NT2/D1 (cell line): ENCODE results near the gene EHF.

Source experiments
- SUZ12 ChIP-seq: IDR thresholded peaks from 2 replicates; pipeline ENCODE4 v1.6.1; 2011; ENCODE audit not compliant: insufficient read length, insufficient read depth; ENCODE audit errors: extremely low read depth
- YY1 ChIP-seq: IDR thresholded peaks from 2 replicates; pipeline ENCODE4 v1.6.1; 2011; ENCODE audit not compliant: insufficient read length, insufficient read depth
- ZNF274 ChIP-seq: IDR thresholded peaks from 2 replicates; pipeline ENCODE4 v1.6.1; 2011; ENCODE audit warnings: mild to moderate bottlenecking, low read depth, low read length

- TF ChIP-seq YY1 (no peak), SUZ12 (no peak), ZNF274 (no peak)
Measured at GRCh38 chr11:34620820-34621792, at the start of gene EHF.
